PFSK-1 (cell line): ENCODE data around the gene PITX2.

Experiments
- SIN3A ChIP-seq: IDR thresholded peaks from 2 replicates; pipeline ENCODE4 v1.6.1; 2012; ENCODE audit warnings: mild to moderate bottlenecking, low read length, moderate library complexity, borderline replicate concordance; ENCODE audit not compliant: insufficient read depth
- TF ChIP-seq, protein P1 (sequence below), 2 experiments: IDR thresholded peaks; 2 replicates each; pipeline versions ENCODE4 v1.6.1 to v1.8.0; 2011 to 2012; ENCODE audit warnings: low read depth in 2 of 2, low read length in 2 of 2, control low read depth in 1 of 2, inconsistent platforms in 1 of 2, mild to moderate bottlenecking in 1 of 2, moderate library complexity in 1 of 2; ENCODE audit not compliant: insufficient read depth in 1 of 2

DNA sequence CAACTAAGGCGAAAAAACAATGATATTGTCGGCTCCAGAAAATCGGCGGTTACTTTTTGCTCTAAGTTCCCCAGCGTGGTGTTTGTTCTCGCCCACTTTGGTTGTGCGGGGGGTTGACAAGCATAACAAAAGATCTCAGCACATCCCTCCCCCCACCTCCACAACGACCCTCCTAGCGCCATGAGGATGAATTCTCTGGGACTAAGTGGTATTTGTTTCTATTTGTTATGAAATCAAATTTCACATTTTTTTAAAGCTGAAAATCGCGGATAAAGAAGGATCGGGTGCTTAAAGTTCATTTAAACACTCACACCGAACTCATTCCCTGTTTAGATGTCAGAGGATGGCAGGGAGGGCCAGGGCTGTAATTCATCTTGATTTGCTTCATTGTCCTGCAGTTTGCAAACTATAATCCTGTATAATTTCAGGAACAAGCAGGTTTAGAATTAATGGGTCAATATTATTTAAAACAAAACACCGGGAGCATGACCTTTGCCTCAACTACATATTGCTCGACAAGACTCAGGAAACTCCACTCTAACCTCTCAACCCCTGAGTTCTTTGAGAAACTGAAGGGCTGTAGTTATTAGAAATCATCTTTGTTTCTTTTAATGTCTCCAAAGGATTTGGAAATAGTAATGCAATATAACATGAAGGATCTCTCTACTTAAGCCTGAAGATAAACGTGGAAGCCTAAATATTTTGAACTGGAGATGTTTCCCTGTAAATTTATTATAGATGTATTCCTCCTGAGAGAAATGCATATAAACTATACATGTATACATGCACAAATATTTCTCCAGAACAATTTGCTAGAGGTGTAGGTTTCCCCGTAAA is 6.4 kb downstream of the PITX2 start:
- TF ChIP-seq, protein P1, sequence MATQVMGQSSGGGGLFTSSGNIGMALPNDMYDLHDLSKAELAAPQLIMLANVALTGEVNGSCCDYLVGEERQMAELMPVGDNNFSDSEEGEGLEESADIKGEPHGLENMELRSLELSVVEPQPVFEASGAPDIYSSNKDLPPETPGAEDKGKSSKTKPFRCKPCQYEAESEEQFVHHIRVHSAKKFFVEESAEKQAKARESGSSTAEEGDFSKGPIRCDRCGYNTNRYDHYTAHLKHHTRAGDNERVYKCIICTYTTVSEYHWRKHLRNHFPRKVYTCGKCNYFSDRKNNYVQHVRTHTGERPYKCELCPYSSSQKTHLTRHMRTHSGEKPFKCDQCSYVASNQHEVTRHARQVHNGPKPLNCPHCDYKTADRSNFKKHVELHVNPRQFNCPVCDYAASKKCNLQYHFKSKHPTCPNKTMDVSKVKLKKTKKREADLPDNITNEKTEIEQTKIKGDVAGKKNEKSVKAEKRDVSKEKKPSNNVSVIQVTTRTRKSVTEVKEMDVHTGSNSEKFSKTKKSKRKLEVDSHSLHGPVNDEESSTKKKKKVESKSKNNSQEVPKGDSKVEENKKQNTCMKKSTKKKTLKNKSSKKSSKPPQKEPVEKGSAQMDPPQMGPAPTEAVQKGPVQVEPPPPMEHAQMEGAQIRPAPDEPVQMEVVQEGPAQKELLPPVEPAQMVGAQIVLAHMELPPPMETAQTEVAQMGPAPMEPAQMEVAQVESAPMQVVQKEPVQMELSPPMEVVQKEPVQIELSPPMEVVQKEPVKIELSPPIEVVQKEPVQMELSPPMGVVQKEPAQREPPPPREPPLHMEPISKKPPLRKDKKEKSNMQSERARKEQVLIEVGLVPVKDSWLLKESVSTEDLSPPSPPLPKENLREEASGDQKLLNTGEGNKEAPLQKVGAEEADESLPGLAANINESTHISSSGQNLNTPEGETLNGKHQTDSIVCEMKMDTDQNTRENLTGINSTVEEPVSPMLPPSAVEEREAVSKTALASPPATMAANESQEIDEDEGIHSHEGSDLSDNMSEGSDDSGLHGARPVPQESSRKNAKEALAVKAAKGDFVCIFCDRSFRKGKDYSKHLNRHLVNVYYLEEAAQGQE (IDR thresholded peaks at IDR 0.05; ENCODE audit: insufficient read depth in 1 of 2, low read depth in 2 of 2, low read length in 2 of 2) = no peak
- TF ChIP-seq SIN3A = no peak
